ENCODE data around the gene LEFTY1. TPM values are rescaled to one million over a fixed set of nuclear protein-coding genes. Genes with fewer than 3 reads are reported as not detected.

The LEFTY1 gene
- total and polyA plus RNA-seq, 2 of the 4 experiments (the other 2 are of a cell fraction) = not detected

Small RNA genes within 50 kb of the gene (microRNA-seq; reads per million reads assigned to microRNA genes)
- gene AL117348.1 (ENCODE audit: insufficient read depth, insufficient read length) (not detected), gene MIR6741 (ENCODE audit: unreplicated experiment) (1.8 reads per million)

Small RNA genes within 50 kb of the gene (small RNA-seq; reads per million reads assigned to genes)
- 0 reads per million in 5 experiments for gene AL117348.1

Other genes starting within 250 kb of the LEFTY1 start
- 82.5 and 86.9 TPM in 2 replicates for gene ENAH, start 236.0 kb downstream of the LEFTY1 start, total RNA-seq (2012; rRNA removed)
- gene ENAH, start 236.0 kb downstream of the LEFTY1 start, polyA plus RNA-seq (2012; rRNA removed) = 47.4 and 61.3 TPM in 2 replicates
- gene SRP9, start 111.3 kb downstream of the LEFTY1 start, total RNA-seq (2012; rRNA removed) = 230 and 484 TPM in 2 replicates
- gene SRP9, start 111.3 kb downstream of the LEFTY1 start, polyA plus RNA-seq (2012; rRNA removed) = 205 and 295 TPM in 2 replicates
- 16.9 and 20.3 TPM in 2 replicates for gene EPHX1, start 79.0 kb downstream of the LEFTY1 start, total RNA-seq (2012; rRNA removed)
- 33.8 and 46.3 TPM in 2 replicates for gene EPHX1, start 79.0 kb downstream of the LEFTY1 start, polyA plus RNA-seq (2012; rRNA removed)
- gene TMEM63A, start 6.8 kb downstream of the LEFTY1 start, total RNA-seq (2012; rRNA removed) = 4.7 and 5.6 TPM in 2 replicates
- 23.3 and 23.4 TPM in 2 replicates for gene TMEM63A, start 6.8 kb downstream of the LEFTY1 start, polyA plus RNA-seq (2012; rRNA removed)
- 31.4 and 34.4 TPM in 2 replicates for gene PYCR2, start 35.1 kb upstream of the LEFTY1 start, total RNA-seq (2012; rRNA removed)
- 68.1 and 70.6 TPM in 2 replicates for gene PYCR2, start 35.1 kb upstream of the LEFTY1 start, polyA plus RNA-seq (2012; rRNA removed)
- not detected in 2 replicates for gene LEFTY2, start 52.1 kb upstream of the LEFTY1 start, total RNA-seq (2012; rRNA removed)
- gene LEFTY2, start 52.1 kb upstream of the LEFTY1 start, polyA plus RNA-seq (2012; rRNA removed) = not detected in 2 replicates
- gene SDE2, start 110.2 kb upstream of the LEFTY1 start, total RNA-seq (2012; rRNA removed) = 14.7 and 29.4 TPM in 2 replicates
- 7.2 and 8.5 TPM in 2 replicates for gene SDE2, start 110.2 kb upstream of the LEFTY1 start, polyA plus RNA-seq (2012; rRNA removed)
- 171 and 188 TPM in 2 replicates for gene H3-3A, start 173.6 kb upstream of the LEFTY1 start, total RNA-seq (2012; rRNA removed)
- gene H3-3A, start 173.6 kb upstream of the LEFTY1 start, polyA plus RNA-seq (2012; rRNA removed) = 253 and 256 TPM in 2 replicates